CD1c-positive myeloid dendritic cell (primary cell): ENCODE measurements around the gene KCNC1.

ENCODE experiments used
- DNase-seq: peaks from one replicate; pipeline ENCODE4 v3.0.0-alpha.2; 2016; ENCODE audit errors: extremely low spot score

KCNC1 gene

GRCh38 chr11:17738151-17738973 lies 3.8 kb downstream of the KCNC1 start:
- DNase-seq, result no peak

- DNase-seq, result no peak
Observed at GRCh38 chr11:17739945-17740338, 5.4 kb downstream of the KCNC1 start.

- DNase-seq, result no peak
Observed at GRCh38 chr11:17740649-17741235, 6.2 kb downstream of the KCNC1 start.

- DNase-seq, result no peak
Observed at GRCh38 chr11:17741487-17741886, 6.9 kb downstream of the KCNC1 start.

- no peak for DNase-seq
Observed at GRCh38 chr11:17742019-17742418, 7.4 kb downstream of the KCNC1 start.

GRCh38 chr11:17743026-17743807 lies 8.6 kb downstream of the KCNC1 start:
- DNase-seq, result no peak

- DNase-seq, result no peak
Observed at GRCh38 chr11:17743808-17744119, 9.2 kb downstream of the KCNC1 start.

- DNase-seq, result no peak
Observed at GRCh38 chr11:17744151-17744940, 9.8 kb downstream of the KCNC1 start.

- DNase-seq, result no peak
Observed at GRCh38 chr11:17745023-17745772, 10.6 kb downstream of the KCNC1 start.

GRCh38 chr11:17746096-17746495 lies 11.5 kb downstream of the KCNC1 start:
- DNase-seq, result no peak

- DNase-seq, result no peak
Observed at GRCh38 chr11:17747131-17747955, 12.8 kb downstream of the KCNC1 start.

- no peak for DNase-seq
Observed at GRCh38 chr11:17748044-17748443, 13.5 kb downstream of the KCNC1 start.

GRCh38 chr11:17748761-17749721 lies 14.5 kb downstream of the KCNC1 start:
- no peak for DNase-seq

- no peak for DNase-seq
Observed at GRCh38 chr11:17750013-17750800, 15.6 kb downstream of the KCNC1 start.

GRCh38 chr11:17750801-17751165 lies 16.2 kb downstream of the KCNC1 start:
- no peak for DNase-seq

- DNase-seq, result no peak
Observed at GRCh38 chr11:17751558-17751957, 17.0 kb downstream of the KCNC1 start.

- DNase-seq, result no peak
Observed at GRCh38 chr11:17752144-17752543, 17.6 kb downstream of the KCNC1 start.

- no peak for DNase-seq
Observed at GRCh38 chr11:17753153-17753552, 18.6 kb downstream of the KCNC1 start.

- DNase-seq, result no peak
Observed at GRCh38 chr11:17753641-17754040, 19.1 kb downstream of the KCNC1 start.
